Ascending aorta (tissue), 2 donors: Measurements from ENCODE around the gene MTHFD1. TPM values are rescaled to one million over a fixed set of nuclear protein-coding genes. Genes with fewer than 3 reads are reported as not detected.

Experiments
- DNase-seq, 2 donors: peaks; one replicate each; pipeline ENCODE4 v3.0.0-alpha.2; 2019; ENCODE audit warnings: low spot score in 2 of 2
- H3K27ac ChIP-seq, 2 donors: fragments of 200-600 bp; sonication (generic); one replicate each; pipeline ENCODE4 v1.5.1; 2016 to 2017; ENCODE audit warnings: mild to moderate bottlenecking in 1 of 2
- H3K27me3 ChIP-seq: fragments of 200-600 bp; sonication (generic); one replicate; pipeline ENCODE4 v1.5.1; 2017
- H3K36me3 ChIP-seq, 2 donors: fragments of 200-600 bp; sonication (generic); one replicate each; pipeline ENCODE4 v1.5.1; 2016
- H3K4me1 ChIP-seq, 2 donors: fragments of 200-600 bp; sonication (generic); one replicate each; pipeline ENCODE4 v1.5.1; 2016 to 2017; ENCODE audit warnings: mild to moderate bottlenecking in 1 of 2
- H3K4me3 ChIP-seq, 2 donors: fragments of 200-600 bp; sonication (generic); one replicate each; pipeline ENCODE4 v1.5.1; 2016 to 2017; ENCODE audit warnings: mild to moderate bottlenecking in 1 of 2
- H3K9me3 ChIP-seq, 2 donors: fragments of 200-600 bp; sonication (generic); one replicate each; pipeline ENCODE4 v1.5.1; 2016
- intact Hi-C: fragments of 100-400 bp; cut with DNase I; formaldehyde crosslinking; loops from one replicate; pipeline ENCODE4 v1.15.1; 2023
- total RNA-seq: library from RNA; depleted of rRNA; stranded (reverse); fragments of >200 nt; gene quantifications from one replicate; pipeline ENCODE4 v1.1.0, GENCODE V29; 2016
- TF ChIP-seq, protein P1 (sequence below), 3 experiments: fragments of 200-600 bp in 2 of 3; fragments of 450-650 bp in 1 of 3; sonication (generic) in 2 of 3; IDR thresholded peaks; one replicate each; pipeline ENCODE4 v1.5.1; 2016 to 2019; ENCODE audit warnings: antibody characterized with exemption in 3 of 3, mild to moderate bottlenecking in 1 of 3, moderate library complexity in 1 of 3

Gene MTHFD1
- total RNA-seq, 1 donor from 2014 or later: 7.2 TPM

DNA sequence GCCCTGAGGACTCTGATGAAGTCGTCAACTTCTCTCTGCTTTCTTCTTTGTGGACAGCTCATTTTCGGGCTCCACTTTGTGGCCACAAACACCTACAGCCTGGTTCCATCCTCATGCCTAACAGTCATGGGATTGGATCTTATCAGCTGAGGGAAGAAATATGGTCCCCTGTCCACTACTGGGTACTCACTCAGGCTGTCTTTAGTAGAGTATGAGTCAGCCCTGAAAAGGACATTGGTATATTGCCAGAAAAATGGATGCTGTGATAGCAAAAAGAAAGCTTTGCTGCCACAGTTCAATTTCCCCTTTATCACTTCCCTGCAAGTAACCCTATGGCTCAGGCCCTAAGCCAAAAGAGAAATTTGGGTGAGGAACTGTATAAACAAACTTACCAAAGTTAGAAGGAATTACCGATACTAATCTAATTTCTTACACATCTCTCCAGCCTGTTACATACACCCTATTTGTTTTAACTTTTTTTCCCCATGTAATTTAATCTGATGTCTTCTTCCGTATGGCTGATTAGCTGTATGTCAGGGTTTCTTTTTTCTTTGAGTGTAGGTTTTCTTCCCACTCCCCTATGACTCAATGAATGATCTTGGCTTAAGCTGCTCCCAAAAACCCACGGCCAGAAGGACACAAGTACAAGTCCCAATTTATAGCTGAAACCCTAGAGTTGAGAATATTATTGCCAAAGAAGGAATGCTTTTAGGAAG lies 29.1 kb downstream of the MTHFD1 start:
- Histone ChIP-seq H3K4me1 (no peaks in the 10 kb centered on the region), H3K36me3 (peaks cover 42 to 82% of the 10 kb centered on the region in 2 donors), H3K27me3 (no peaks in the 10 kb centered on the region), H3K9me3 (no peaks in the 10 kb centered on the region), H3K4me3 (no peak overlapping the region), H3K27ac (no peak overlapping the region)
- DNase-seq: no peak
- intact Hi-C loops: no loop called here
- TF ChIP-seq, protein P1, sequence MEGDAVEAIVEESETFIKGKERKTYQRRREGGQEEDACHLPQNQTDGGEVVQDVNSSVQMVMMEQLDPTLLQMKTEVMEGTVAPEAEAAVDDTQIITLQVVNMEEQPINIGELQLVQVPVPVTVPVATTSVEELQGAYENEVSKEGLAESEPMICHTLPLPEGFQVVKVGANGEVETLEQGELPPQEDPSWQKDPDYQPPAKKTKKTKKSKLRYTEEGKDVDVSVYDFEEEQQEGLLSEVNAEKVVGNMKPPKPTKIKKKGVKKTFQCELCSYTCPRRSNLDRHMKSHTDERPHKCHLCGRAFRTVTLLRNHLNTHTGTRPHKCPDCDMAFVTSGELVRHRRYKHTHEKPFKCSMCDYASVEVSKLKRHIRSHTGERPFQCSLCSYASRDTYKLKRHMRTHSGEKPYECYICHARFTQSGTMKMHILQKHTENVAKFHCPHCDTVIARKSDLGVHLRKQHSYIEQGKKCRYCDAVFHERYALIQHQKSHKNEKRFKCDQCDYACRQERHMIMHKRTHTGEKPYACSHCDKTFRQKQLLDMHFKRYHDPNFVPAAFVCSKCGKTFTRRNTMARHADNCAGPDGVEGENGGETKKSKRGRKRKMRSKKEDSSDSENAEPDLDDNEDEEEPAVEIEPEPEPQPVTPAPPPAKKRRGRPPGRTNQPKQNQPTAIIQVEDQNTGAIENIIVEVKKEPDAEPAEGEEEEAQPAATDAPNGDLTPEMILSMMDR (IDR thresholded peaks at IDR 0.05): no peak

DNA sequence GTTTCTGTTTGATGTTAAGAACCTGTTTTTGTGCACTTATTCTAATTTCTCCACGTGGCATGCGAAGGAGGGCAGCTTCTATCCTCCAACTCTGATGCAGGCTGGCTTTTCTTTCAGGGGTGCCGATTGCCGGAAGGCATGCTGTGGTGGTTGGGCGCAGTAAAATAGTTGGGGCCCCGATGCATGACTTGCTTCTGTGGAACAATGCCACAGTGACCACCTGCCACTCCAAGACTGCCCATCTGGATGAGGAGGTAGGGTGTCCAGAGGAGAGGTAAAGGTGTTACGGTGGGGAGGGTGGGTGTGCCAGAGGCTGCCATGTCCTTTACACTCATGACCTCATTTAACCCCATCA lies 29.6 kb downstream of the MTHFD1 start:
- no peaks in the 10 kb centered on the region for H3K4me1 ChIP-seq
- no peak for DNase-seq
- no peak overlapping the region for H3K27ac ChIP-seq
- no peak overlapping the region for H3K4me3 ChIP-seq
- intact Hi-C loops: no loop called here
- H3K36me3 ChIP-seq: peaks cover 42 to 86% of the 10 kb centered on the region in 2 donors
- no peaks in the 10 kb centered on the region for H3K9me3 ChIP-seq
- H3K27me3 ChIP-seq: no peaks in the 10 kb centered on the region
- TF ChIP-seq, protein P1 (IDR thresholded peaks at IDR 0.05): no peak

DNA sequence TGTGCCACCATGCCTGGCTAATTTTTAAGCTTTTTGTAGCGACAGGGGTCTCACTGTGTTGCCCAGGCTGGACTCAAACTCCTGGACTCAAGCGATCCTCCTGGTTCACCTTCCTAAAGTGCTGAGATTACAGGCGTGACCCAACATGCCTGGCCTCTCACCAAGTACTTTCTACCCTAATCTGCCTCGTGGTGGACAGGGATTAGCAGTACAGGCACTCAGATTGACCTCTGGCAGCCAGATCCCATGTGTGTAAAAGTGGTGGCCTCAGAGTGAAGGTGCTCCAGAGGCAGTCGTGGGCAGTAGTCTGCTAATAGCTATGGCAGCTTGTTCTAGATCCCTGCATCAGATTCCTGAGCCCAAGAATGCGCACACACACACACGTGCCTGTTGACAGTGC lies 30.9 kb downstream of the MTHFD1 start:
- intact Hi-C loops: no loop called here
- DNase-seq: no peak

DNA sequence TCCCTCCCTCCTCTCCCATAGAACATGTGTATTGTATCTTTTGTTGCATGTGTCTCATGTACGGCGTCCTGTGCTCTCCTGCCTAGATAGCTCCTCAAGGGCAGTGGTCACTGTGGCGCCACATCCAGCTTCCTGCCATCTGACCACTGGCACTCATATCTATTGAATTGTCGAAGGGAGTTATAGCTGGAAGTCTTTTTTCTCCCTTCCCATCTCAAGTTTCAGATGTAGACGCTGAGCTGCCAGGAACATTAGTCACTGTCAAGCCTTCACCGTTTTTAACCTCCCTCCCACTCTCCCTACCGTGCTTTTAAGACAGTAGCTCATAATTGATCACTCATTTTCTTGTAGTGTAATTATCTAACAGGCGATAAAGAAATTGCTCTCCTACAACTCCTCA lies 33.0 kb downstream of the MTHFD1 start:
- intact Hi-C loops: no loop called here
- Histone ChIP-seq H3K9me3 (no peaks in the 10 kb centered on the region), H3K36me3 (peaks cover 43 to 80% of the 10 kb centered on the region in 2 donors), H3K4me1 (no peaks in the 10 kb centered on the region), H3K27ac (no peak overlapping the region), H3K27me3 (no peaks in the 10 kb centered on the region), H3K4me3 (no peak overlapping the region)
- no peak for DNase-seq
- TF ChIP-seq, protein P1 (IDR thresholded peaks at IDR 0.05): no peak

More for the DNA sequence above, 30.9 kb downstream of the MTHFD1 start:
- H3K9me3 ChIP-seq: no peaks in the 10 kb centered on the region
- H3K4me1 ChIP-seq: no peaks in the 10 kb centered on the region
- H3K27ac ChIP-seq: no peak overlapping the region
- H3K36me3 ChIP-seq: peaks cover 40 to 81% of the 10 kb centered on the region in 2 donors
- H3K4me3 ChIP-seq: no peak overlapping the region
- no peaks in the 10 kb centered on the region for H3K27me3 ChIP-seq
- TF ChIP-seq, protein P1 (IDR thresholded peaks at IDR 0.05): no peak

DNA sequence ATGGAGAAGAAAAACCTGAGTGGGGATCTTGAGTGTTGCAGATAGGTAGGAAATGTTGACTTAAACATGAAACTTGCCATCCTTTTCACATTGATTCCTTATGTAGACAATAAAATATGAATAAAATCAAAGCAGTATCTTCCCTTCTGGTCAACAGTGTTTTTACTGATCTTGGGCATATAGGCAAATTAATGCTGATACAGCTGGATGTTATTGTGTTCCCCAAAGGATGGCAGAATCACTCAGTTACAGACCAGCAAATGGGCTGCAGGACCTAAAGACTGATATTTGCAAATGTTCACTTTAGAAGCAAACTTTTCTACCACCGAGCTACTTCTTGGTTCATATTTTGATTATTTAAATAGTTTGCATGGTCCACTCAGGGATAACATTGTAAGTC lies 33.9 kb downstream of the MTHFD1 start:
- Histone ChIP-seq H3K4me3 (no peak overlapping the region), H3K27me3 (no peaks in the 10 kb centered on the region), H3K27ac (no peak overlapping the region), H3K9me3 (no peaks in the 10 kb centered on the region), H3K36me3 (peaks cover 42 to 80% of the 10 kb centered on the region in 2 donors), H3K4me1 (no peaks in the 10 kb centered on the region)
- TF ChIP-seq, protein P1 (IDR thresholded peaks at IDR 0.05): no peak
- DNase-seq: no peak
- intact Hi-C loops: no loop called here
